Suprapubic skin (tissue), 4 donors: ENCODE data around the gene NACAD.

ENCODE experiments used
- POLR2A ChIP-seq, 2 donors: fragments of 450-650 bp; IDR thresholded peaks; one replicate each; pipeline ENCODE4 v1.6.1; 2017; ENCODE audit warnings: antibody characterized with exemption in 2 of 2, mild to moderate bottlenecking in 2 of 2, moderate library complexity in 2 of 2
- POLR2AphosphoS5 ChIP-seq, 3 donors: sonication (generic); formaldehyde crosslinking; IDR thresholded peaks; one replicate each; pipeline ENCODE4 v1.6.1; 2017; ENCODE audit warnings: antibody characterized with exemption in 3 of 3
- TF ChIP-seq, protein P1 (sequence below), 2 donors: fragments of 200-600 bp in 1 of 2; fragments of 450-650 bp in 1 of 2; sonication (generic) in 1 of 2; IDR thresholded peaks; one replicate each; pipeline ENCODE4 v1.5.1; 2016 to 2019; ENCODE audit warnings: antibody characterized with exemption in 2 of 2, mild to moderate bottlenecking in 1 of 2, moderate library complexity in 1 of 2

DNA sequence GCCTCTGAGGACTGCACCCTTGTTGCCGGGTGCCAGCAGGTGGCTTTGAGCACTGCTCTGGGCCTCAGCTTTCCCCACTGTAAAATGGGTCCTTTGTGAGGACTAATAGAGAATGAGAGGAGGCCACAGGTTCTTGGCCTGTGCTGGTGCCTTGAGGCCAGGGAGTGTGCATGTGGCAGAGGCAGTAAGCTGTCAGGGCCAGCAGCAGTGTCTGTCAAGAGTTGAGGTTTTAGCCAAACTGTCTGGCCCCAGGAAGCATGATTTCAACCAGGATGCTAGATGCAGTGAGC, 13.5 kb downstream of the NACAD start:
- TF ChIP-seq, protein P1, sequence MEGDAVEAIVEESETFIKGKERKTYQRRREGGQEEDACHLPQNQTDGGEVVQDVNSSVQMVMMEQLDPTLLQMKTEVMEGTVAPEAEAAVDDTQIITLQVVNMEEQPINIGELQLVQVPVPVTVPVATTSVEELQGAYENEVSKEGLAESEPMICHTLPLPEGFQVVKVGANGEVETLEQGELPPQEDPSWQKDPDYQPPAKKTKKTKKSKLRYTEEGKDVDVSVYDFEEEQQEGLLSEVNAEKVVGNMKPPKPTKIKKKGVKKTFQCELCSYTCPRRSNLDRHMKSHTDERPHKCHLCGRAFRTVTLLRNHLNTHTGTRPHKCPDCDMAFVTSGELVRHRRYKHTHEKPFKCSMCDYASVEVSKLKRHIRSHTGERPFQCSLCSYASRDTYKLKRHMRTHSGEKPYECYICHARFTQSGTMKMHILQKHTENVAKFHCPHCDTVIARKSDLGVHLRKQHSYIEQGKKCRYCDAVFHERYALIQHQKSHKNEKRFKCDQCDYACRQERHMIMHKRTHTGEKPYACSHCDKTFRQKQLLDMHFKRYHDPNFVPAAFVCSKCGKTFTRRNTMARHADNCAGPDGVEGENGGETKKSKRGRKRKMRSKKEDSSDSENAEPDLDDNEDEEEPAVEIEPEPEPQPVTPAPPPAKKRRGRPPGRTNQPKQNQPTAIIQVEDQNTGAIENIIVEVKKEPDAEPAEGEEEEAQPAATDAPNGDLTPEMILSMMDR (IDR thresholded peaks at IDR 0.05): no peak
- TF ChIP-seq POLR2AphosphoS5 (IDR thresholded peaks at IDR 0.05) (no peak), POLR2A (IDR thresholded peaks at IDR 0.05) (no peak)
